ENCODE results near the gene EXOSC6.
"Not testable (repeated sequence)": the region's sequence is repeated elsewhere in the genome, so short reads cannot be mapped to it uniquely, and the experiment has no call there.

The EXOSC6 gene

DNA sequence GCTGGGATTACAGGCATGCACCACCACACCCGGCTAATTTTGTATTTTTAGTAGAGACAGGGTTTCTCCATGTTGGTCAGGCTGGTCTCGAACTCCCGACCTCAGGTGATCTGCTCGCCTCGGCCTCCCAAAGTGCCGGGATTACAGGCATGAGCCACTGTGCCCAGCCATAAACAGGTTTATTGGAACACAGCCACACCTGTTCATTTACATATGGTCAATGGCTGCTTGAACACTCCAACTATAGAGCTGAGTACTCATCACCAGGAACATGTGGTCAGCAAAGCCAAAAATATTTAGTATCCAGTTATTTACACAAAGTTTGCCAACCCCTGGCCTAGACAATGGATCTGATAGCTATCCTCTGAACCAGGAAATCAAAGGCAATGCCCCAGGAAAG is 8.2 kb upstream of the EXOSC6 start:
- not testable (repeated sequence) for H3K9ac ChIP-seq (ENCODE audit: low read depth, low read length, poor library complexity); H3K4ac ChIP-seq (ENCODE audit: low read length); H3K4me3 ChIP-seq (ENCODE audit: low read length in 2 of 2); H2AFZ ChIP-seq (ENCODE audit: low read length); H3K4me1 ChIP-seq (ENCODE audit: control insufficient read depth in 2 of 2, insufficient read depth in 1 of 2, low read depth in 1 of 2, low read length in 2 of 2); H3K18ac ChIP-seq (ENCODE audit: low read length); H2BK15ac ChIP-seq (ENCODE audit: low read length); H3K9me3 ChIP-seq (replicated peaks in 1 of 2; ENCODE audit: control insufficient read depth in 2 of 2, insufficient read depth in 1 of 2, low read depth in 1 of 2, low read length in 2 of 2); H4K91ac ChIP-seq (ENCODE audit: low read depth, low read length, poor library complexity); H2BK120ac ChIP-seq (ENCODE audit: low read depth, low read length); H3K23ac ChIP-seq (ENCODE audit: low read depth, low read length, poor library complexity); H4K8ac ChIP-seq (ENCODE audit: low read depth, low read length); H2AK5ac ChIP-seq (ENCODE audit: low read depth, low read length); H3K4me2 ChIP-seq (ENCODE audit: insufficient read depth, low read length, poor library complexity, severe bottlenecking); H2BK5ac ChIP-seq (ENCODE audit: low read length); H3K27me3 ChIP-seq (ENCODE audit: control insufficient read depth in 3 of 3, insufficient read depth in 3 of 3, low read depth in 1 of 3, low read length in 3 of 3); H3K27ac ChIP-seq (replicated peaks; ENCODE audit: low read length); H2BK12ac ChIP-seq (ENCODE audit: low read length); DNase-seq (ENCODE audit: low spot score); H3K14ac ChIP-seq (ENCODE audit: low read length)
- Histone ChIP-seq H3K36me3 (replicated peaks in 1 of 2; ENCODE audit: control insufficient read depth in 2 of 2, insufficient read depth in 2 of 2, low read length in 2 of 2) (peaks cover 66 to 97% of the 10 kb centered on the region in 2 donors), H3K79me1 (ENCODE audit: low read depth, low read length) (peaks cover 16% of the 10 kb centered on the region)
- WGBS, 2 donors (ENCODE audit: extremely low coverage in 2 of 2, insufficient read length in 2 of 2, insufficient replicate concordance in 1 of 2), result no CpG with 5 or more reads among the region's 6 CpGs

DNA sequence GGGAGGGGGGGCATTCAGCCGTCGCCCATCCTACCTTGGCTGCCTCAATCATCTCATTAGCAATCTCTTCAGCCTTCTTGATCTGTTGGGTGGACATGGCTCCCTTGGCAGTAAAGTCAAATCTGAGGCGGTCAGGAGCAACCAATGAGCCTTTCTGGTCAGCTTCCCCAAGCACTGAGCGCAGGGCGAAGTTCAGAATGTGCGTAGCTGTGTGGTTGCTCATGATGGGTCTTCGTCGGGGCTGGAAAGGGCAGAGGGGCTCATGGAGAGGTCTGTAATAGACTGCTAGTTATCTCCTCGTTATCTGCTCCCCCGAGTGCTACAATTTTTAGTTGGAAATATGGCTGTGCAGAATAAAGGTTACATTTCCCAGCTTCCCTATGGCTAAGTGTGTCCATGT is 7.2 kb upstream of the EXOSC6 start:
- no peak overlapping the region for H2BK5ac ChIP-seq (ENCODE audit: low read length)
- H3K4me2 ChIP-seq (ENCODE audit: insufficient read depth, low read length, poor library complexity, severe bottlenecking), result no peak overlapping the region
- H3K4me3 ChIP-seq (ENCODE audit: low read length in 2 of 2), result no peak overlapping the region
- no peak overlapping the region for H3K4ac ChIP-seq (ENCODE audit: low read length)
- no peak overlapping the region for H2AFZ ChIP-seq (ENCODE audit: low read length)
- no peak overlapping the region for H2BK15ac ChIP-seq (ENCODE audit: low read length)
- H2AK5ac ChIP-seq (ENCODE audit: low read depth, low read length), result no peak overlapping the region
- no peak overlapping the region for H2BK120ac ChIP-seq (ENCODE audit: low read depth, low read length)
- no peak overlapping the region for H3K18ac ChIP-seq (ENCODE audit: low read length)
- H4K8ac ChIP-seq (ENCODE audit: low read depth, low read length), result no peak overlapping the region
- no peak overlapping the region for H3K27ac ChIP-seq (replicated peaks; ENCODE audit: low read length)
- H3K9me3 ChIP-seq (replicated peaks in 1 of 2; ENCODE audit: control insufficient read depth in 2 of 2, insufficient read depth in 1 of 2, low read depth in 1 of 2, low read length in 2 of 2), result no peaks in the 10 kb centered on the region
- no peak overlapping the region for H2BK12ac ChIP-seq (ENCODE audit: low read length)
- H4K91ac ChIP-seq (ENCODE audit: low read depth, low read length, poor library complexity), result no peak overlapping the region
- no peaks in the 10 kb centered on the region for H3K4me1 ChIP-seq (ENCODE audit: control insufficient read depth in 2 of 2, insufficient read depth in 1 of 2, low read depth in 1 of 2, low read length in 2 of 2)
- H3K79me1 ChIP-seq (ENCODE audit: low read depth, low read length), result peaks cover 16% of the 10 kb centered on the region
- no peaks in the 10 kb centered on the region for H3K27me3 ChIP-seq (ENCODE audit: control insufficient read depth in 3 of 3, insufficient read depth in 3 of 3, low read depth in 1 of 3, low read length in 3 of 3)
- no peak overlapping the region for H3K14ac ChIP-seq (ENCODE audit: low read length)
- no peak overlapping the region for H3K9ac ChIP-seq (ENCODE audit: low read depth, low read length, poor library complexity)
- peak overlapping the region; percentile 65 for H3K23ac ChIP-seq (ENCODE audit: low read depth, low read length, poor library complexity)
- no peak for DNase-seq (ENCODE audit: low spot score)
- WGBS, 2 donors (ENCODE audit: extremely low coverage in 2 of 2, insufficient read length in 2 of 2, insufficient replicate concordance in 1 of 2), result no CpG with 5 or more reads among the region's 10 CpGs
- peaks cover 70 to 97% of the 10 kb centered on the region in 2 donors for H3K36me3 ChIP-seq (replicated peaks in 1 of 2; ENCODE audit: control insufficient read depth in 2 of 2, insufficient read depth in 2 of 2, low read length in 2 of 2)

DNA sequence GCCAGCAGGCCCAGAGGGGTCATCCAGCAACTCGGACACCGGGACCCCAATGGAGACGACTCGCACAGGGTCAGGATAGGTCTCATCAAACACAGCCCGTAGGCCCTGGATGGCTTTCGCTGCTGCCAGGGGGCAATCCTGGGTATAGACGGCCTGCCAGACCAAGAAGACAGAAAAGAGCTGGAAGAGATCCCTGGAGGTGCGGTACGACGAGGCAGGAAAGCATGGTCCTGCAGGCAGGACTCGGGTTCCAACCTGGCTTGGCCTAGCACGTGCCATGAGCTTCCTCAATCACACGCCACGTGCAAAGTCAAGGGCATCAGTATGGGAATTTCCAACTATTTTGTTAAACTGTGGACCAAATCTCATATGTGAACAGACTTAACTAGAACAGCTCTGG is 6.3 kb upstream of the EXOSC6 start:
- Histone ChIP-seq H3K4me1 (ENCODE audit: control insufficient read depth in 2 of 2, insufficient read depth in 1 of 2, low read depth in 1 of 2, low read length in 2 of 2) (no peaks in the 10 kb centered on the region), H3K14ac (ENCODE audit: low read length) (no peak overlapping the region), H2AFZ (ENCODE audit: low read length) (no peak overlapping the region), H2BK15ac (ENCODE audit: low read length) (no peak overlapping the region), H3K9ac (ENCODE audit: low read depth, low read length, poor library complexity) (peak overlapping the region; percentile 7), H2BK120ac (ENCODE audit: low read depth, low read length) (no peak overlapping the region), H3K79me1 (ENCODE audit: low read depth, low read length) (peaks cover 18% of the 10 kb centered on the region), H3K23ac (ENCODE audit: low read depth, low read length, poor library complexity) (no peak overlapping the region), H3K4ac (ENCODE audit: low read length) (no peak overlapping the region), H3K9me3 (replicated peaks in 1 of 2; ENCODE audit: control insufficient read depth in 2 of 2, insufficient read depth in 1 of 2, low read depth in 1 of 2, low read length in 2 of 2) (no peaks in the 10 kb centered on the region), H2BK12ac (ENCODE audit: low read length) (no peak overlapping the region), H3K18ac (ENCODE audit: low read length) (no peak overlapping the region), H3K36me3 (replicated peaks in 1 of 2; ENCODE audit: control insufficient read depth in 2 of 2, insufficient read depth in 2 of 2, low read length in 2 of 2) (peaks cover 73 to 97% of the 10 kb centered on the region in 2 donors), H4K8ac (ENCODE audit: low read depth, low read length) (no peak overlapping the region), H3K4me3 (ENCODE audit: low read length in 2 of 2) (no peak overlapping the region), H3K27me3 (ENCODE audit: control insufficient read depth in 3 of 3, insufficient read depth in 3 of 3, low read depth in 1 of 3, low read length in 3 of 3) (no peaks in the 10 kb centered on the region), H3K4me2 (ENCODE audit: insufficient read depth, low read length, poor library complexity, severe bottlenecking) (no peak overlapping the region), H2AK5ac (ENCODE audit: low read depth, low read length) (no peak overlapping the region), H3K27ac (replicated peaks; ENCODE audit: low read length) (no peak overlapping the region), H2BK5ac (ENCODE audit: low read length) (no peak overlapping the region), H4K91ac (ENCODE audit: low read depth, low read length, poor library complexity) (no peak overlapping the region)
- no CpG with 5 or more reads among the region's 14 CpGs for WGBS, 2 donors (ENCODE audit: extremely low coverage in 2 of 2, insufficient read length in 2 of 2, insufficient replicate concordance in 1 of 2)
- no peak for DNase-seq (ENCODE audit: low spot score)

DNA sequence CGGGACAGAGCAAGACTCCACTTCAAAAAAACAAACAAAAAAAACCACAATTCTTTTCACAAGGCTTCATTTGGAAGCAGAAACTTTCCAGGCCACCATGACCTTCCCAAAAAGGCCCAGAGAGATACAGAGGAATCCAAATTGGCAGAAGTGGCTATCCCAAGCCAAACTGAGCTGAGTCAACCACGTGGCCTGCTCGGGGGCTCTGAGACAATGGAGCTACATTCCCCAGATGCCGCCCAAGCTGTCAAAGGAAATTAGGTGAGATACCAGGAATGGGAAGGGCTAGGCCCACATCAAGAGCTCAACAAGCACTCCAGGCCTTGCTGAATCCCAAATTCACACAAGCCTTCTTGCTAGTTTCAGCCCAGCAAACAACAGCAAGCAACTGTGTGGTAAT is 5.7 kb upstream of the EXOSC6 start:
- no peak overlapping the region for H3K14ac ChIP-seq (ENCODE audit: low read length)
- peaks cover 17% of the 10 kb centered on the region for H3K79me1 ChIP-seq (ENCODE audit: low read depth, low read length)
- peaks cover 76 to 97% of the 10 kb centered on the region in 2 donors for H3K36me3 ChIP-seq (replicated peaks in 1 of 2; ENCODE audit: control insufficient read depth in 2 of 2, insufficient read depth in 2 of 2, low read length in 2 of 2)
- no peaks in the 10 kb centered on the region for H3K4me1 ChIP-seq (ENCODE audit: control insufficient read depth in 2 of 2, insufficient read depth in 1 of 2, low read depth in 1 of 2, low read length in 2 of 2)
- no peak overlapping the region for H4K8ac ChIP-seq (ENCODE audit: low read depth, low read length)
- no peak overlapping the region for H2BK12ac ChIP-seq (ENCODE audit: low read length)
- no peak overlapping the region for H2BK120ac ChIP-seq (ENCODE audit: low read depth, low read length)
- no peak overlapping the region for H3K4me2 ChIP-seq (ENCODE audit: insufficient read depth, low read length, poor library complexity, severe bottlenecking)
- no peak overlapping the region for H3K9ac ChIP-seq (ENCODE audit: low read depth, low read length, poor library complexity)
- H4K91ac ChIP-seq (ENCODE audit: low read depth, low read length, poor library complexity), result no peak overlapping the region
- DNase-seq (ENCODE audit: low spot score), result no peak
- no peak overlapping the region for H3K4me3 ChIP-seq (ENCODE audit: low read length in 2 of 2)
- no CpG with 5 or more reads among the region's 4 CpGs for WGBS, 2 donors (ENCODE audit: extremely low coverage in 2 of 2, insufficient read length in 2 of 2, insufficient replicate concordance in 1 of 2)
- H2AFZ ChIP-seq (ENCODE audit: low read length), result no peak overlapping the region
- H3K9me3 ChIP-seq (replicated peaks in 1 of 2; ENCODE audit: control insufficient read depth in 2 of 2, insufficient read depth in 1 of 2, low read depth in 1 of 2, low read length in 2 of 2), result no peaks in the 10 kb centered on the region
- no peak overlapping the region for H2BK15ac ChIP-seq (ENCODE audit: low read length)
- H3K27me3 ChIP-seq (ENCODE audit: control insufficient read depth in 3 of 3, insufficient read depth in 3 of 3, low read depth in 1 of 3, low read length in 3 of 3), result no peaks in the 10 kb centered on the region
- H3K4ac ChIP-seq (ENCODE audit: low read length), result no peak overlapping the region
- H2AK5ac ChIP-seq (ENCODE audit: low read depth, low read length), result no peak overlapping the region
- no peak overlapping the region for H2BK5ac ChIP-seq (ENCODE audit: low read length)
- no peak overlapping the region for H3K23ac ChIP-seq (ENCODE audit: low read depth, low read length, poor library complexity)
- H3K18ac ChIP-seq (ENCODE audit: low read length), result no peak overlapping the region
- H3K27ac ChIP-seq (replicated peaks; ENCODE audit: low read length), result no peak overlapping the region

All from neuronal stem cell (in vitro differentiated cells).